GM19467 (cell line): ENCODE results near the gene E4F1.

Experiments
- ATAC-seq: cut with Tn5 transposase; IDR thresholded peaks from one replicate; pipeline ENCODE4 v1.9.1; 2021; ENCODE audit warnings: mild to moderate bottlenecking, moderate library complexity; ENCODE audit not compliant: unreplicated experiment

The E4F1 gene

GRCh38 chr16:2223221-2223941 is at the start of gene E4F1:
Gene E4F1, plus strand, starts transcription at chr16:2223591. Its CDS starts 23 bp downstream, at chr16:2223614.
- peak; percentile 93 for ATAC-seq

GRCh38 chr16:2173916-2174315 is 49.5 kb upstream of the E4F1 start:
- ATAC-seq = no peak

GRCh38 chr16:2174396-2175131 is 48.8 kb upstream of the E4F1 start:
- no peak for ATAC-seq

- ATAC-seq = no peak
These were observed 47.9 kb upstream of the E4F1 start for GRCh38 chr16:2175454-2175853.

GRCh38 chr16:2176047-2176446 is 47.3 kb upstream of the E4F1 start:
- no peak for ATAC-seq

- ATAC-seq = no peak
These were observed 46.3 kb upstream of the E4F1 start for GRCh38 chr16:2177101-2177500.

GRCh38 chr16:2177561-2177960 is 45.8 kb upstream of the E4F1 start:
- ATAC-seq = no peak

GRCh38 chr16:2178321-2179106 is 44.9 kb upstream of the E4F1 start:
- no peak for ATAC-seq

GRCh38 chr16:2179107-2179501 is 44.3 kb upstream of the E4F1 start:
- ATAC-seq = no peak

- ATAC-seq = no peak
These were observed 43.8 kb upstream of the E4F1 start for GRCh38 chr16:2179576-2179975.

- no peak for ATAC-seq
These were observed 42.9 kb upstream of the E4F1 start for GRCh38 chr16:2180461-2180860.

- ATAC-seq = no peak
These were observed 42.1 kb upstream of the E4F1 start for GRCh38 chr16:2180962-2181923.

- ATAC-seq = no peak
These were observed 41.4 kb upstream of the E4F1 start for GRCh38 chr16:2181952-2182351.

- no peak for ATAC-seq
These were observed 39.7 kb upstream of the E4F1 start for GRCh38 chr16:2183671-2184070.

GRCh38 chr16:2184346-2184745 is 39.0 kb upstream of the E4F1 start:
- ATAC-seq = no peak

GRCh38 chr16:2184962-2185361 is 38.4 kb upstream of the E4F1 start:
- no peak for ATAC-seq

- no peak for ATAC-seq
These were observed 37.3 kb upstream of the E4F1 start for GRCh38 chr16:2186064-2186463.

- ATAC-seq = no peak
These were observed 36.9 kb upstream of the E4F1 start for GRCh38 chr16:2186505-2186904.

- no peak for ATAC-seq
These were observed 36.2 kb upstream of the E4F1 start for GRCh38 chr16:2187212-2187611.

GRCh38 chr16:2188395-2188794 is 35.0 kb upstream of the E4F1 start:
- no peak for ATAC-seq
